ENCODE data around the gene RBPMS2.

The RBPMS2 gene

GRCh38 chr15:64792282-64792681 lies 16.9 kb upstream of the RBPMS2 start:
- DNase-seq (ENCODE audit: extremely low spot score, insufficient read length, low read depth) (no peak), FAIRE-seq (no peak)

GRCh38 chr15:64791401-64791800 lies 16.0 kb upstream of the RBPMS2 start:
- no peak for DNase-seq (ENCODE audit: extremely low spot score, insufficient read length, low read depth)
- no peak for FAIRE-seq

- FAIRE-seq (no peak), DNase-seq (ENCODE audit: extremely low spot score, insufficient read length, low read depth) (no peak)
These were observed 8.4 kb upstream of the RBPMS2 start for GRCh38 chr15:64783796-64784195.

GRCh38 chr15:64782751-64783150 lies 7.4 kb upstream of the RBPMS2 start:
- FAIRE-seq (no peak), DNase-seq (ENCODE audit: extremely low spot score, insufficient read length, low read depth) (no peak)

- DNase-seq (ENCODE audit: extremely low spot score, insufficient read length, low read depth) (no peak), FAIRE-seq (no peak)
These were observed 5.9 kb upstream of the RBPMS2 start for GRCh38 chr15:64781299-64781698.

- FAIRE-seq, result no peak
- no peak for DNase-seq (ENCODE audit: extremely low spot score, insufficient read length, low read depth)
These were observed 5.3 kb upstream of the RBPMS2 start for GRCh38 chr15:64780600-64781156.

- no peak for FAIRE-seq
- DNase-seq (ENCODE audit: extremely low spot score, insufficient read length, low read depth), result no peak
These were observed 4.2 kb upstream of the RBPMS2 start for GRCh38 chr15:64779630-64780029.

- no peak for DNase-seq (ENCODE audit: extremely low spot score, insufficient read length, low read depth)
- FAIRE-seq, result no peak
These were observed 3.6 kb upstream of the RBPMS2 start for GRCh38 chr15:64779024-64779423.

- no peak for DNase-seq (ENCODE audit: extremely low spot score, insufficient read length, low read depth)
- FAIRE-seq, result no peak
These were observed 1.0 kb upstream of the RBPMS2 start for GRCh38 chr15:64776402-64776786.

- FAIRE-seq (no peak), DNase-seq (ENCODE audit: extremely low spot score, insufficient read length, low read depth) (no peak)
These were observed 528 bp downstream of the RBPMS2 start for GRCh38 chr15:64774629-64775493.

GRCh38 chr15:64774037-64774628 lies 1.3 kb downstream of the RBPMS2 start:
- DNase-seq (ENCODE audit: extremely low spot score, insufficient read length, low read depth), result no peak

GRCh38 chr15:64773606-64774005 lies 1.8 kb downstream of the RBPMS2 start:
- FAIRE-seq (no peak), DNase-seq (ENCODE audit: extremely low spot score, insufficient read length, low read depth) (no peak)

More at GRCh38 chr15:64774037-64774628, 1.3 kb downstream of the RBPMS2 start:
- FAIRE-seq, result no peak

- DNase-seq (ENCODE audit: extremely low spot score, insufficient read length, low read depth) (no peak), FAIRE-seq (no peak)
These were observed 2.4 kb downstream of the RBPMS2 start for GRCh38 chr15:64772964-64773363.

- no peak for DNase-seq (ENCODE audit: extremely low spot score, insufficient read length, low read depth)
- no peak for FAIRE-seq
These were observed 2.9 kb downstream of the RBPMS2 start for GRCh38 chr15:64772488-64772887.

- DNase-seq (ENCODE audit: extremely low spot score, insufficient read length, low read depth) (no peak), FAIRE-seq (no peak)
These were observed 4.8 kb downstream of the RBPMS2 start for GRCh38 chr15:64770626-64771025.

- DNase-seq (ENCODE audit: extremely low spot score, insufficient read length, low read depth) (no peak), FAIRE-seq (peak; percentile 35)
These were observed 8.2 kb downstream of the RBPMS2 start for GRCh38 chr15:64767203-64767602.

GRCh38 chr15:64766058-64766457 lies 9.3 kb downstream of the RBPMS2 start:
- DNase-seq (ENCODE audit: extremely low spot score, insufficient read length, low read depth) (no peak), FAIRE-seq (no peak)

- no peak for DNase-seq (ENCODE audit: extremely low spot score, insufficient read length, low read depth)
- FAIRE-seq, result no peak
These were observed 11.5 kb downstream of the RBPMS2 start for GRCh38 chr15:64763874-64764273.

- FAIRE-seq (no peak), DNase-seq (ENCODE audit: extremely low spot score, insufficient read length, low read depth) (no peak)
These were observed 11.9 kb downstream of the RBPMS2 start for GRCh38 chr15:64763462-64763861.

GRCh38 chr15:64763021-64763420 lies 12.4 kb downstream of the RBPMS2 start:
- FAIRE-seq (no peak), DNase-seq (ENCODE audit: extremely low spot score, insufficient read length, low read depth) (no peak)

- DNase-seq (ENCODE audit: extremely low spot score, insufficient read length, low read depth), result no peak
- peak; percentile 12 for FAIRE-seq
These were observed 12.8 kb downstream of the RBPMS2 start for GRCh38 chr15:64762546-64762945.
